CD4-positive, alpha-beta T cell treated with Interleukin-12 subunit alpha and Interleukin-12 subunit beta, for 1 hour (primary cell): ENCODE measurements around the gene RHBDD2.

Experiments
- DNase-seq: peaks from one replicate; pipeline ENCODE4 v3.0.0-alpha.2; 2020

The RHBDD2 gene

GRCh38 chr7:75920431-75921161 lies 41.8 kb downstream of the RHBDD2 start:
- DNase-seq, result no peak

GRCh38 chr7:75921479-75921878 lies 42.6 kb downstream of the RHBDD2 start:
- DNase-seq, result no peak

DNA sequence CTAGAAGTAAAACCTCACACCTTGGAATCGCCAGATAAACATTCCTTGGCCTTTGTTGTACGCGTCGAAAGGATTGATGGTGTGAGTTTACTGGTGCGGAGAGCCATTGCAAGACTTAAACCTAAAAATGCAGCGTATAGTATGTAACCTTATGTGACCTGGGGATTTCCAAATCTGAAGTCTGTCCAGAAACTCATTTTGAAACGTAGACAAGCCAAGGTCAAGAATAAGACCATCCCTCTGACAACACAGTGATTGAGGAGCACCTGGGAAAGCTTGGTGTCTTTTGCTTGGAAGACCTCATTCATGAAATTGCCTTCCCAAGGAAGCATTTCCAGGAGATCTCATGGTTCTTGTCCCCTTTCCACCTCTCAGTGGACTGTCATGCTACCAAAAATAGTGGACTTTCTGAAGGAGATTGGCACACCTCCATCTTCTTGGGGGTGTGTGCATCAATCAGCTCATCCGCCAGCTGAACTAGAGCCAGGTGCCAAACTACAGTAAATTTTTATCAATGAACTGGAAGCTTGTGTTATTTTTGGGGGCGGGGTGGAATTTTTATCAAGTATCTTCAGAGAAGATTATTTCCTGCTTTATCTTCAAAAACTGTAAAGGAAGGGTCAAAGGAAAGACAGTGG lies 44.3 kb downstream of the RHBDD2 start:
- no peak for DNase-seq

DNA sequence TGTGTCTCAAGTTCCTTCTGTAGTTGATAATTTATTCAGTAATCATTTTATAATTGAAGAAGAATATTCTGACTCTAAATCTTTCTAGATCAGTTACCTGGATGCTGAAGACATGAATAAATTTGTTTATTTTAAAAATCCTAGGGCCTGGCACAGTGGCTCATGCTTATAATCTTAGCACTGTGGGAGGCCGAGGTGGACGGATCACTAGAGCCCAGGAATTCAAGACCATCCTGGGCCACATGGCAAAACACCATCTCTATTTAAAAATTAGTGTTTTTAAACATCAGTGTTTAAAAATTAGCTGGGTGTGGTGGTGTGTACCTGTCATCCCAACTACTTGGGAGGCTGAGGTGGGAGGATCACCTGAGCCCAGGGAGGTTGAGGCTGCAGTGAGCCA lies 45.4 kb downstream of the RHBDD2 start:
- DNase-seq, result no peak

DNA sequence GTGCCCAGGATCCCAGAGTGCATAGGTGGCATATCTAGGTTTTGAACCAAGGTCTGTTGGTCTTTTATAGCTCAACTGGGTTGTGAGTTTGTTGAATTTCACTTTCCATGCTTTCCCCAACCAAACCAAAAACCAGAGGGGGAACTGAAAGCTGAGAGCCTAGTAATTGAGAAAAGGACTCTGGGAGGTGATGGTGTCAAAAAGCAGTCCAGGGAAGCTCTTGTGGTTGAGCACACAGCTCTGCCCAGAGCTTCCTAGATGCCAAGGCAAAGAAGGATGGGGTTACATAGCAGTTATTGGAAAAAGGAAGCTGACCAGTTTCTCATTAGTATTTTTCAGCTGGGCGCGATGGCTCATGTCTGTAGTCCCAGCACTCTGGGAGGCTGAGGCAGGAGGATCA lies 46.1 kb downstream of the RHBDD2 start:
- DNase-seq, result no peak

DNA sequence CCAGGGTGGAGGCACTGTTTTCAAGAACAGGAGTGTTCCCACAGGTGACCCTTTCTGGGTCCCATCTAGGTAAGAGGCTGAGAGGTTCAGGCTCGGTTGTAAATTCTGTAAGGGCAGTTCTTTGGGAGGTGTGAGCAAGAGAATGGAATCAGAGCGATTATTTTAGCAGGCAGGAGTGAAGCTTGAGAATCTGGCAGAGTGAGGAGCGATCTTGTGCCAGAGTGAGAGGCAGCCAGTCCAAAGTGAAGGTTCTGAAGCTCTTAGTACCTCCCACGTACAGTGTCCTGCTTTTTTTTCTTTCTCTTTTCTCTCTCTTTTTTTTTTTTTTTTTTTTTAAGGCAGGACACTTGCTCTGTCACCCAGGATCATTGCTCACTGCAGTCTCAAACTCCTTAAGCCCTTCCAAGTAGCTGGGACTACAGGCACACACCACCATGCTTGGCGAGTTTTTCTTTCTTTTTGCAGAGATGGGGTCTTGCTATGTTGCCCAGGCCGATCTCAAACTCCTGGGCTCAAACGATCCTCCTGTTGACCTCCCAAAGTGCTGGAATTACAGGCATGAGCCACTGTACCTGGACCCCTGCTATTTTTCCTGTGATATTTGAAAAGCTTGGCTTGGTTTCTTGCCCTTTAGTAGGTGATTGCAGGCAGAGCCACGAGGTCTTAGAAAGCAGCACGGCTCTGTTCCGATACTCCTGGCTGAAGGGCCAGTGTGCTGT lies 47.0 kb downstream of the RHBDD2 start:
- DNase-seq, result no peak

- DNase-seq, result peak; percentile 40
Measured at GRCh38 chr7:75928568-75928914, 49.7 kb downstream of the RHBDD2 start.

DNA sequence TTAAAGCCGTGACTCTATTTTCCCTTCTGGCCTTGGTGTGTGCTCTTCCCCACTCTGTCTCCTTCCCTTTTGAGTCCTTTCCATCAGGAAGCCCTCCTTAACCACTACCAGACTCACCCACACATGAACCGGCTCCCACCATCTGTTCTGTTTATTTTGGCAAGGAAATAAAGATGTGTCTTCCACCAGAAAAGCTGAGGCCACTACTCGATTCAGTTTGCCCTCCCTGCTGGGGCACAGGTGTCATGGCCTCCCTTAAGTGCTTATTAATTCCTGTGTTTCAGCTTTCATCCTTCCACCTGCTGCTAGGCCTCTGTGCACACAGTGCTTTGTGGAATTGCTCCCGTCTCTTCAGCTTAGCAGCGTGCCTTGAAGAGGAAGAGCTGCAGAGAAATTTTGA lies 52.8 kb downstream of the RHBDD2 start:
- DNase-seq, result no peak

GRCh38 chr7:75937958-75938786 lies 59.3 kb downstream of the RHBDD2 start:
- no peak for DNase-seq
